ENCODE data around the gene FAM228B. TPM values are rescaled to one million over a fixed set of nuclear protein-coding genes. Genes with fewer than 3 reads are reported as not detected.
A peak's percentile ranks its signal among the peaks of the same experiment; 100 is the strongest.

FAM228B gene
- total RNA-seq, 1 experiment from 2014 or later = 3.2 TPM

GRCh38 chr2:24203787-24204150, 80.5 kb downstream of the FAM228B start:
- DNase-seq (ENCODE audit: low read depth) = no peak

- no peak for DNase-seq (ENCODE audit: low read depth)
These were observed 81.2 kb downstream of the FAM228B start for GRCh38 chr2:24204505-24204904.

GRCh38 chr2:24205131-24205530, 81.9 kb downstream of the FAM228B start:
- no peak for DNase-seq (ENCODE audit: low read depth)

GRCh38 chr2:24206242-24206641, 83.0 kb downstream of the FAM228B start:
- no peak for DNase-seq (ENCODE audit: low read depth)

- DNase-seq (ENCODE audit: low read depth) = no peak
These were observed 83.4 kb downstream of the FAM228B start for GRCh38 chr2:24206714-24207113.

GRCh38 chr2:24207359-24207758, 84.1 kb downstream of the FAM228B start:
- no peak for DNase-seq (ENCODE audit: low read depth)

GRCh38 chr2:24208490-24208889, 85.2 kb downstream of the FAM228B start:
- no peak for DNase-seq (ENCODE audit: low read depth)

- peak; percentile 4 for DNase-seq (ENCODE audit: low read depth)
These were observed 86.3 kb downstream of the FAM228B start for GRCh38 chr2:24209389-24210105.

- no peak for DNase-seq (ENCODE audit: low read depth)
These were observed 86.8 kb downstream of the FAM228B start for GRCh38 chr2:24210106-24210455.

- no peak for DNase-seq (ENCODE audit: low read depth)
These were observed 87.5 kb downstream of the FAM228B start for GRCh38 chr2:24210723-24211122.

GRCh38 chr2:24211408-24211807, 88.1 kb downstream of the FAM228B start:
- no peak for DNase-seq (ENCODE audit: low read depth)

GRCh38 chr2:24214880-24215279, 91.6 kb downstream of the FAM228B start:
- no peak for DNase-seq (ENCODE audit: low read depth)

Other genes with a start within 250 kb of the FAM228B start
- gene ATAD2B, start 196.3 kb upstream of the FAM228B start, total RNA-seq (2014; rRNA removed; shearing (Covaris generic)) = 2.9 and 3.8 TPM in 2 replicates
- 8.8 and 18.8 TPM in 2 replicates for gene UBXN2A, start 183.0 kb upstream of the FAM228B start, total RNA-seq (2014; rRNA removed; shearing (Covaris generic))
- gene MFSD2B, start 113.4 kb upstream of the FAM228B start, total RNA-seq (2014; rRNA removed; shearing (Covaris generic)) = not detected in 2 replicates
- 12.1 and 12.8 TPM in 2 replicates for gene WDCP, start 76.1 kb upstream of the FAM228B start, total RNA-seq (2014; rRNA removed; shearing (Covaris generic))
- gene FKBP1B, start 73.7 kb upstream of the FAM228B start, total RNA-seq (2014; rRNA removed; shearing (Covaris generic)) = 6.6 and 9.7 TPM in 2 replicates
- gene SF3B6, start 47.1 kb upstream of the FAM228B start, total RNA-seq (2014; rRNA removed; shearing (Covaris generic)) = 302 and 310 TPM in 2 replicates
- 3.1 and 8.8 TPM in 2 replicates for gene TP53I3, start 38.6 kb upstream of the FAM228B start, total RNA-seq (2014; rRNA removed; shearing (Covaris generic))
- gene PFN4, start 135 bp upstream of the FAM228B start, total RNA-seq (2014; rRNA removed; shearing (Covaris generic)) = 0.12 TPM in 1 of 2 replicates, not detected in the other
- not detected in 2 replicates for gene FAM228A, start 51.6 kb downstream of the FAM228B start, total RNA-seq (2014; rRNA removed; shearing (Covaris generic))
- 10.1 and 13.5 TPM in 2 replicates for gene ITSN2, start 237.1 kb downstream of the FAM228B start, total RNA-seq (2014; rRNA removed; shearing (Covaris generic))

Data from M059J (cell line).